Prostate gland (tissue), 2 donors: ENCODE results near the gene PLCB4. TPM values are rescaled to one million over a fixed set of nuclear protein-coding genes. Genes with fewer than 3 reads are reported as not detected.

Experiments
- DNase-seq: peaks from one replicate; pipeline ENCODE4 v3.0.0-alpha.2; 2019; ENCODE audit warnings: low spot score
- H3K27ac ChIP-seq, 2 donors: fragments of 200-600 bp; sonication (generic); 2 replicates each; pipeline ENCODE4 v1.5.1; 2017 to 2019
- H3K27me3 ChIP-seq: fragments of 200-600 bp; sonication (generic); replicated peaks from 2 replicates; pipeline ENCODE4 v1.5.1; 2019; ENCODE audit not compliant: insufficient read depth
- H3K36me3 ChIP-seq, 2 donors: fragments of 200-600 bp; sonication (generic); 1 replicate in 1 of 2; 2 replicates in 1 of 2; pipeline versions ENCODE4 v1.5.1 to v1.8.1; 2017 to 2019
- H3K4me1 ChIP-seq: fragments of 200-600 bp; sonication (generic); replicated peaks from 2 replicates; pipeline ENCODE4 v1.5.1; 2019
- H3K4me3 ChIP-seq, 2 donors: fragments of 200-600 bp; sonication (generic); 2 replicates each; pipeline ENCODE4 v1.5.1; 2017 to 2019
- H3K9me3 ChIP-seq: fragments of 200-600 bp; sonication (generic); 2 replicates; pipeline ENCODE4 v1.5.1; 2017
- POLR2A ChIP-seq: fragments of 450-650 bp; IDR thresholded peaks from one replicate; pipeline ENCODE4 v1.6.1; 2016; ENCODE audit warnings: antibody characterized with exemption, mild to moderate bottlenecking
- POLR2AphosphoS5 ChIP-seq: sonication (generic); formaldehyde crosslinking; IDR thresholded peaks from one replicate; pipeline ENCODE4 v1.6.1; 2017; ENCODE audit warnings: antibody characterized with exemption
- WGBS: methylation state at CpG from one replicate; pipeline ENCODE4 v1.1.5; 2018; 5-methylcytosine and 5-hydroxymethylcytosine counted together
- intact Hi-C: fragments of 100-400 bp; cut with DNase I; formaldehyde crosslinking; loops from one replicate; pipeline ENCODE4 v1.14.2; 2022
- total RNA-seq, 2 donors: library from RNA; depleted of rRNA; stranded (reverse); fragments of >200 nt; gene quantifications; one replicate each; pipeline ENCODE4 v1.1.0, GENCODE V29; 2016
- TF ChIP-seq, protein P1 (sequence below), 4 experiments: fragments of 200-600 bp in 2 of 4; fragments of 450-650 bp in 2 of 4; sonication (generic) in 2 of 4; IDR thresholded peaks; 1 replicate in 3 of 4; 2 replicates in 1 of 4; pipeline ENCODE4 v1.5.1; 2016 to 2019; ENCODE audit warnings: antibody characterized with exemption in 4 of 4, mild to moderate bottlenecking in 2 of 4, moderate library complexity in 2 of 4

The PLCB4 gene
- total RNA-seq, 2 donors from 2014 or later: 9.1 to 11.6 TPM

DNA sequence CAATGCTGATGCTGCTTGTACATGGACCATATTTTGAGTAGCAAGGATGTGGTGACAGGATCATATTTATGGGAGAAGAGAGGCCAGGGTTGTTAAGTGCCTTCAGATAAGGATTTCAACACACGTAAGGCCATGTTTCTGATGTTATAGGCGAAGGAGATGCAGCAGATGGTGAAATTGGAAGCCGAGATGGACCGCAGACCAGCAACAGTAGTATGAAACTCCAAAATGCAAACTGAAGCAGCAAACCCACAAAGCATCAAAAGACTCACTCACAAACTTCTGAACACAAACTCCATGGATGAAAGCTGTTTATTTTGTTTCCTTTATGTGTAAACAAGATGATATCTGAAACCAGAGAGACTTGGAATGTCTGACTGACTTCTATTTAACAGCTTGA, 409.9 kb downstream of the PLCB4 start:
- Histone ChIP-seq H3K4me1 (no peaks in the 10 kb centered on the region), H3K27me3 (no peaks in the 10 kb centered on the region), H3K36me3 (no peaks in the 10 kb centered on the region), H3K27ac (no peak overlapping the region), H3K9me3 (no peaks in the 10 kb centered on the region), H3K4me3 (no peak overlapping the region)
- intact Hi-C loops: no loop called here
- WGBS: 78% methylated on average over 4 of the region's 4 CpGs
- DNase-seq: no peak
- TF ChIP-seq POLR2A: no peak
- TF ChIP-seq POLR2AphosphoS5: no peak
- TF ChIP-seq, protein P1, sequence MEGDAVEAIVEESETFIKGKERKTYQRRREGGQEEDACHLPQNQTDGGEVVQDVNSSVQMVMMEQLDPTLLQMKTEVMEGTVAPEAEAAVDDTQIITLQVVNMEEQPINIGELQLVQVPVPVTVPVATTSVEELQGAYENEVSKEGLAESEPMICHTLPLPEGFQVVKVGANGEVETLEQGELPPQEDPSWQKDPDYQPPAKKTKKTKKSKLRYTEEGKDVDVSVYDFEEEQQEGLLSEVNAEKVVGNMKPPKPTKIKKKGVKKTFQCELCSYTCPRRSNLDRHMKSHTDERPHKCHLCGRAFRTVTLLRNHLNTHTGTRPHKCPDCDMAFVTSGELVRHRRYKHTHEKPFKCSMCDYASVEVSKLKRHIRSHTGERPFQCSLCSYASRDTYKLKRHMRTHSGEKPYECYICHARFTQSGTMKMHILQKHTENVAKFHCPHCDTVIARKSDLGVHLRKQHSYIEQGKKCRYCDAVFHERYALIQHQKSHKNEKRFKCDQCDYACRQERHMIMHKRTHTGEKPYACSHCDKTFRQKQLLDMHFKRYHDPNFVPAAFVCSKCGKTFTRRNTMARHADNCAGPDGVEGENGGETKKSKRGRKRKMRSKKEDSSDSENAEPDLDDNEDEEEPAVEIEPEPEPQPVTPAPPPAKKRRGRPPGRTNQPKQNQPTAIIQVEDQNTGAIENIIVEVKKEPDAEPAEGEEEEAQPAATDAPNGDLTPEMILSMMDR (IDR thresholded peaks at IDR 0.05): no peak

DNA sequence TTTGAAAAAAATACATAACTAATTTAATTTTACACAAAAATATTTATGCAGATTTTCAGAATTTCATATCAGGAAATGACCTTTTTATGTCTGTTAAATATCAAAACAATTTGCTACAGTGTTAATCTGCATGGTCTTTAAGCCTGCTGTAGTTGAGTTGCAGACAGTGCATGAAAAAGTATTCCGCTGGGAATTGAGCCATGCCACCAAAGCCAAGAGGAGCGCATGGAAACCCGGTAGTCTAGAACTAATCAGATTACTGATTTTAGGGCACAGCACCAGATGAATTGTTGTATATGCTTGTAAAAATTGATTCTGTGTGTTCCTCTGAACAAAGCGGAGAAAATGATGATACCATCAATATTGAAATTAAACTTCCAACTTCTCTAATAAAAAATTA, 411.2 kb downstream of the PLCB4 start:
- no peaks in the 10 kb centered on the region for H3K27me3 ChIP-seq
- intact Hi-C loops: no loop called here
- DNase-seq: no peak
- WGBS: 96% methylated on average over 4 of the region's 4 CpGs
- no peak overlapping the region for H3K4me3 ChIP-seq
- no peaks in the 10 kb centered on the region for H3K9me3 ChIP-seq
- TF ChIP-seq POLR2A: no peak
- TF ChIP-seq, protein P1 (IDR thresholded peaks at IDR 0.05): no peak
- TF ChIP-seq POLR2AphosphoS5: no peak
- H3K27ac ChIP-seq: no peak overlapping the region
- H3K4me1 ChIP-seq: no peaks in the 10 kb centered on the region
- H3K36me3 ChIP-seq: no peaks in the 10 kb centered on the region

DNA sequence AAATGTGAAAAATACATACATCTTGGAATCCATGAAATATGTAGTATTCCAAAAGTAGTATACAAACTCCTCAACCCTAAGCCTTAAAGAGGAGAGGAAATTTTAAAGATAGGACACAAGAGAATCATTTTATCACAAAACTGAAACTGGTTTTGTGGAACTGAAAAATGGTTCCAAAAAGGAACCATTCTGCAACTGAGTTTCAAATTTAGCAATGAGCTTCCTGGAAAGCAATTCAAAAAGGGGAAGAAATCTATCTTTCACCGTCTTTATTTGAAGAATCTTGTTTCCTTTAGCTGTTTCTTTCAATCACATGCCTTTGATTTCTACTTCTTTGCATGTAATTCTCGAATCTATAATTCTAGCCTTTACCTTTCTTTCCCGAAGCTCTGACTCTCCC, 413.3 kb downstream of the PLCB4 start:
- intact Hi-C loops: no loop called here
- no peak for DNase-seq
- no peaks in the 10 kb centered on the region for H3K4me1 ChIP-seq
- H3K9me3 ChIP-seq: no peaks in the 10 kb centered on the region
- H3K27me3 ChIP-seq: no peaks in the 10 kb centered on the region
- H3K27ac ChIP-seq: no peak overlapping the region
- no peak overlapping the region for H3K4me3 ChIP-seq
- no peaks in the 10 kb centered on the region for H3K36me3 ChIP-seq
- 93% methylated on average over 3 of the region's 3 CpGs for WGBS
- TF ChIP-seq, protein P1 (IDR thresholded peaks at IDR 0.05): no peak
- TF ChIP-seq POLR2A (no peak), POLR2AphosphoS5 (no peak)

DNA sequence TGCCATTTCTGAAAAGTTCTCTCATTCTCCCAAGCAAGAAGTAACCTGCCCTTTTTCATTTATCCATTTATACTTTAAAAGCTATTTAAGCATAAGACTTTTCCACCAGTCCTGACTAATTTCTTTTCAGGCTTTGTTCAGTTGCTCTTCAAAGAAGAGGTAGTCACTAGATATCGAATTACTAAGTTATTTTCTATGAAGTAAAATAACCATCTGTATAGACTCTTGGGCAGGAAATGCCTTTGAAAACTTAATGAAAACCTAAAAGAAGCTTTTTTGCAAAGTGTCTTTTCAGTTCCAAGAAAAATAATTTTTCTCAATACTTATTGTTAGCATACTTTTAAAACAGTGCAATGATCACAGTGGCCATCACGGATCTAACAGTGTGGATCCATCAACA, 414.2 kb downstream of the PLCB4 start:
- DNase-seq: no peak
- 45% methylated on average over 2 of the region's 2 CpGs for WGBS
- intact Hi-C loops: no loop called here
- no peaks in the 10 kb centered on the region for H3K4me1 ChIP-seq
- H3K27me3 ChIP-seq: no peaks in the 10 kb centered on the region
- TF ChIP-seq, protein P1 (IDR thresholded peaks at IDR 0.05): no peak
- TF ChIP-seq POLR2A: no peak
- no peak for TF ChIP-seq POLR2AphosphoS5
- no peaks in the 10 kb centered on the region for H3K36me3 ChIP-seq
- no peak overlapping the region for H3K4me3 ChIP-seq
- no peak overlapping the region for H3K27ac ChIP-seq
- H3K9me3 ChIP-seq: no peaks in the 10 kb centered on the region

DNA sequence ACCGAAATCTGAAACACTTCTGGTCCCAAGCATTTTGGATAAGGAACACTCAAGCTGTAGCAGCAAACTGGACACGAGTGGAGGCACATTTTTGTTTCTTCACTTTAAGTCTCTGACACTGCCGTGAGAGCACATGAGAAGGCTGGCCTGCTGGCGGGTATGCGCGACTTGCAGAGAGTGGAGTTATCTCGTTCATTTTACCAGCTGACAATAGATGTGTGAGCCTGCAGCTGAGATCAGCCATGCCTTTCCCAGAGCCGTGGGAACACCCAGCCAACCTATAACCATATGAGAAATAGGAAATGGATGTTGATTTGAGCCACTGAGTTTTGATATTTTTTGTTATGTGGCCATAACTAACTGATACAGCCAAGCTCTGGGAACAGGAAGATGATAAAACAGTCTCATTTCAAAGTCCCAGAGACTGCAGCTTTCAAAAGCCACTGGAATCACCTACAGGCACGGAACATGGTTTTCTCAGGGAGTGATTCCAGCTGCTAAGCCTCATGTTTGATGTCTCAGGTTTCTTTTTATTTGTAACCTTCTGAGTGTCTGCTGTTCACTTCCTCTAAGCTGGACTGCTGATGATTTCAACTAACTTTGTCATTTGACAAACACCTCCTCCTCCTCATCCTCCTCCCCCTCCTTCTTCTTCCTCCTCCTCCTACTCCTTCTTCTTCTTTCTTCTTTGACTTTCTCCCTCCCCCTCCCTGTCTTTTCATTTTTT, 416.9 kb downstream of the PLCB4 start:
- Histone ChIP-seq H3K9me3 (no peaks in the 10 kb centered on the region), H3K27ac (no peak overlapping the region), H3K4me3 (no peak overlapping the region), H3K4me1 (no peaks in the 10 kb centered on the region), H3K36me3 (no peaks in the 10 kb centered on the region), H3K27me3 (no peaks in the 10 kb centered on the region)
- TF ChIP-seq POLR2A: no peak
- no peak for TF ChIP-seq POLR2AphosphoS5
- TF ChIP-seq, protein P1 (IDR thresholded peaks at IDR 0.05): no peak
- 77% methylated on average over 9 of the region's 9 CpGs for WGBS
- intact Hi-C loops: no loop called here
- no peak for DNase-seq
